GM21717 (cell line): Measurements from ENCODE around the gene NXNL1.
"Not testable (repeated sequence)": the region's sequence is repeated elsewhere in the genome, so short reads cannot be mapped to it uniquely, and the experiment has no call there.

Source experiments
- ATAC-seq: cut with Tn5 transposase; IDR thresholded peaks from one replicate; pipeline ENCODE4 v1.9.1; 2021; ENCODE audit warnings: mild to moderate bottlenecking, moderate library complexity; ENCODE audit not compliant: unreplicated experiment

Gene NXNL1, protein sequence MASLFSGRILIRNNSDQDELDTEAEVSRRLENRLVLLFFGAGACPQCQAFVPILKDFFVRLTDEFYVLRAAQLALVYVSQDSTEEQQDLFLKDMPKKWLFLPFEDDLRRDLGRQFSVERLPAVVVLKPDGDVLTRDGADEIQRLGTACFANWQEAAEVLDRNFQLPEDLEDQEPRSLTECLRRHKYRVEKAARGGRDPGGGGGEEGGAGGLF

DNA sequence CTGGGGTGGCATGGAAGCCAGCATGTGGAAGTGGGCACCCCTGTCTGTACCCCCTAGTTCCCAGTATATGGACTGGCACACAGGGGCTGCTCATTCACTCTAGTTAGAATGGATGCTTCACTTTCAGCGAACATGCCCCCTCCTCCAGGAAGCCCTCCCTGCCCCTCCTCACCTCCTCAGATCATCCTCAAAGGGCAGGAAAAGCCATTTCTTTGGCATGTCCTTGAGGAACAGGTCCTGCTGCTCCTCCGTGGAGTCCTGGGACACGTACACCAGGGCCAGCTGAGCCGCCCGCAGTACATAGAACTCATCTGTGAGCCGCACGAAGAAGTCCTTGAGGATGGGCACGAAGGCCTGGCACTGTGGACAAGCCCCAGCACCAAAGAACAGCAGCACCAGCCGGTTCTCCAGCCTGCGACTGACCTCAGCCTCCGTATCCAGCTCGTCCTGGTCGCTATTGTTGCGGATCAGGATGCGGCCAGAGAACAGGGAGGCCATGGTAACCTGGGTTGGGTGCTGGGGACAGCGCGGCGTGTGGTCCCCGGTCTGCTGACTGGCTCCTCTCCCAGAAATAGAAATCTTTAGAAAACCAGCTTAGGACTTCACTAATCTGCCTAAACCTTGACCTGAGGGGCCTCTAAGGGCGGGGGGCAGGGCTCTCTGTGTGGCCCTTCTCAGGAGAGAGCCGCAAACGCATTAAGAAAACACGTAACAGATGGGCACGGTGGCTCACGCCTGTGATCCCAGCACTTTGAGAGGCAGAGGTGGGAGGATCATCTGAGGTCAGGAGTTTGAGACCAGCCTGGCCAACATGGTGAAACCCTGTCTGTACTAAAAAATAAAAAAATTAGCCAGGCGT is at the start of gene NXNL1:
NXNL1 (minus strand) TSS at position 555 of the 859 bp plus-strand sequence; CDS start at position 498, 57 bp downstream.
- ATAC-seq = no peak

- ATAC-seq = not testable (repeated sequence)
Observed at GRCh38 chr19:17508558-17508933, 47.8 kb upstream of the NXNL1 start.

- no peak for ATAC-seq
Observed at GRCh38 chr19:17506745-17507144, 46.0 kb upstream of the NXNL1 start.

DNA sequence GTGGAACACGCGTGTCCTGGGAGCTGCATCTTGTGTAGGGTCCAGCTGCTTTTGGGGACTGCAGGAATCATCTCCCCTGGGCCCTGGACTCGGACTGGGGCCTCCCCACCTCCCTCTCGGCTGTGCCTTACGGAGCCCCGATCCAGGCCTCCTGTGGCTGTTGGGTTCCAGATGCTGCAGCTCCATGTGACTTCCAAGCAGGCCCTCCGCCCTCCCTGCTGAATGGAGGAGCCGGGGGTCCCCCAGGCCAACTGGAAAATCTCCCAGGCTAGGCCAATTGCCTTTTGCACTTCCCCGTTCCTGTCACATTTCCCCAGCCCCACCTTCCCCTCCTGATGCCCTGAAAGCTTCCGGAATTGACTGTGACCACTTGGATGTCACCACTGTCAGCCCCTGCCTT is 44.5 kb upstream of the NXNL1 start:
- no peak for ATAC-seq

DNA sequence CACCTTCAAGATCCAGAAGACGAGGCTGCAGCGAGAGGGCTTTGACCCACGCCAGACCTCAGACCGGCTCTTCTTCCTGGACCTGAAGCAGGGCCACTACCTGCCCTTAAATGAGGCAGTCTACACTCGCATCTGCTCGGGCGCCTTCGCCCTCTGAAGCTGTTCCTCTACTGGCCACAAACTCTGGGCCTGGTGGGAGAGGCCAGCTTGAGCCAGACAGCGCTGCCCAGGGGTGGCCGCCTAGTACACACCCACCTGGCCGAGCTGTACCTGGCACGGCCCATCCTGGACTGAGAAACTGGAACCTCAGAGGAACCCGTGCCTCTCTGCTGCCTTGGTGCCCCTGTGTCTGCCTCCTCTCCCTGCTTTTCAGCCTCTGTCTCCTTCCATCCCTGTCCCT is 43.7 kb upstream of the NXNL1 start:
- ATAC-seq = no peak

GRCh38 chr19:17504030-17504429 is 43.3 kb upstream of the NXNL1 start:
- no peak for ATAC-seq

DNA sequence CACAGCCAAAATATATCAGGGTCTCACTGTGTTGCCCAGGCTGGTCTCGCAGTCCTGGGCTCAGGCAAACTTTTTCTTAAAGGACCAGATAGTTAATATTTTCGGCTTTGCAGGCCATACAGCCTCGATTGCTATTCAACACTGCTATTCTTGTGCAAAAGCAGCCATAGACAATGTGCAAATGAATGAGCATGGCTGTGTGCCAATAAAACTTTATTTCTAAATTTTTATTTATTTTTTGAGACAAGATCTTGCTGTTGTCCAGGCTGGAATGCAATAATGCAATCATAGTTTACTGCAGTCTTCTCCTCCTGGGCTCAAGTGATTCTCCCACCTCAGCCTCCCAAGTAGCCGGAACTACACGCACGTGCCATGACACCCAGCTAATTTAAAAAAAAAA is 42.5 kb upstream of the NXNL1 start:
- no peak for ATAC-seq

- no peak for ATAC-seq
Observed at GRCh38 chr19:17500447-17501198, 39.9 kb upstream of the NXNL1 start.

- ATAC-seq = no peak
Observed at GRCh38 chr19:17499648-17500446, 39.1 kb upstream of the NXNL1 start.

DNA sequence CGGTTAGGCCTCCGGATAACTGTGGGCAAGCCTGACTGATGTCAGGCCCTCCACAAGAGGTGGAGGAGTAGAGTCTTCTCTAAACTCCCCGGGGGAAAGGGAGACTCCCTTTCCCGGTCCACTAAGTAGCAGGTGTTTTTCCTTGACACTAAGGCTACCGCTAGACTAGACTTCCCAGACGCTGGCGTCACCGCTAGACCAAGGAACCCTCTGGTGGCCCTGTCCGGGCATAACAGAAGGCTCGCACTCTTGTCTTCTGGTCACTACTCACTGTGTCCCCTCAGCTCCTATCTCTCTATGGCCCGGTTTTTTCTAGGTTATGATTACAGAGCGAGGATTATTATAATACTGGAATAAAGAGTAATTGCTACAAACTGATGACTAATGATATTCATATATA is 38.3 kb upstream of the NXNL1 start:
- not testable (repeated sequence) for ATAC-seq

DNA sequence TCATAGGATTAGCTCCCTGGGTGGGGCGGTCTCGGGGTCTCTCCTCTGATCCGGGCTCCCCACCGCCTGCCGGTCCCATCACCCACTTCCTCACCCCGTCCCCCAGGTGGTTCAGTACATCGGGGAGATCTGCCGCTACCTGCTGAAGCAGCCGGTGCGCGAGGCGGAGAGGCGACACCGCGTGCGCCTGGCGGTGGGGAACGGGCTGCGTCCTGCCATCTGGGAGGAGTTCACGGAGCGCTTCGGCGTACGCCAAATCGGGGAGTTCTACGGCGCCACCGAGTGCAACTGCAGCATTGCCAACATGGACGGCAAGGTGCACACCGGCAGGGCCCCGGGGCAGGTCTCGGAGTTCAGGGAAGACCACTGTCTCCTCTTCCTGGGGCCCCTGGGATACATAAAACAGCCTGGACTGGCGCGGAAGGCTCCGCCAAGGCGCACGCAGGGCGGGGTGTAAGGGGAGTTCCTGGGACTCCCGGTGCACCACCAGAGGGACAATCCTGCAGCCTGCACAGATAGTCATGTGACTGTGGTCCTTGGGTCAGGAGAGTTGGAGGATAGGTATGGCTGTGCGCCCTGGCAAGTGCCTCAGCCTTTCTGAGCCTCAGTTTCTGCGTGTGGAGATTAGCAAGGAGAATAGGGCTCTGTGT is 36.5 kb upstream of the NXNL1 start:
- ATAC-seq = no peak

DNA sequence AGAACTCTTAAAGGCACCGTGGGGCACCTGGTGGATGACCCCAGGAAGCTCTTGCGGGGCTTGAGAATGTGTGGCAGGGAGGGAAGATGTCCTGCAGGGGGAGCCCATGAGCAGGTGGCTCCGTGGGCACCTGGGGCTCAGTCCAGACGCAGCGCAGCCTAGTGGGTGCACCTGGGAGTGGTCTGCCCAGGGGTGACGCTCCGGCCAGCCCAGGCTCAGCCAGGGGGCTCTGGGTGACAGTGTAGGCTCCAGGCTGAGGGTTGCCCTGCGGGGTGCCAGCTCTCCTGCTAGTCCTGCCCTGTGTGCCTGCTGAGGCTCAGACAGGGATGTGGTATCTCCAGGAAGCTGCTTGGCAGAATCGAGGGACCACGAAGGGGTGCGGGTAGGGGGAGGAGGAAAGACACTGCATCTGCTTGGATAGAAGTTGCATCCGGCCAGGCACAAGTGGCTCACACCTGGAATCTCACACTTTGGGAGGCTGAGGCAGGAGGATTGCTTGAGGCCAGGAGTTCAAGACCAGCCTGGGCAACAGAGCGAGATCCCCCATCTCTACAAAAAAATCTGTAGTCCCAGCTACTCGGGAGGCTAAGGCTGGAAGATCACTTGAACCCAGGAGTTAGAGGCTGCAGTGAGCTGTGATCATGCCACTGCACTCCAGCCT is 35.7 kb upstream of the NXNL1 start:
- no peak for ATAC-seq

GRCh38 chr19:17495639-17496296 is 35.0 kb upstream of the NXNL1 start:
- ATAC-seq = no peak

- no peak for ATAC-seq
Observed at GRCh38 chr19:17491287-17491686, 30.6 kb upstream of the NXNL1 start.

DNA sequence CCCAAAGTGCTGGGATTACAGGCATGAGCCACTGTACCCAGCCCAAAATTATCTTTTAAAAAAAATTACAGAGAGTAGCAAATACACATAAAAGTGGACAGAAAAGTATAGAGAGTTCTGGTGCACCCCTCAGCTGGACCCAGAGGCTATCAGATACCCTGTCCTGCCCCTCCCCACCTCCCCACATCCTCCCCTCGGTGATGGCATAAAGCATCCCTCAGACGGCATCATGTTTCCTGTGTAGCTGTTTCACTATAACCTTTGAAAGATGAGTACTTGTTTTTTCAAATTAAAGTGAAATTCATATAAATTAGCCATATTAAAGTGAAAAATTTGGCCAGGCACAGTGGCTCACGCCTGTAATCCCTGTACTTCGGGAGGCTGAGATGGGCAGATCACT is 29.7 kb upstream of the NXNL1 start:
- no peak for ATAC-seq

DNA sequence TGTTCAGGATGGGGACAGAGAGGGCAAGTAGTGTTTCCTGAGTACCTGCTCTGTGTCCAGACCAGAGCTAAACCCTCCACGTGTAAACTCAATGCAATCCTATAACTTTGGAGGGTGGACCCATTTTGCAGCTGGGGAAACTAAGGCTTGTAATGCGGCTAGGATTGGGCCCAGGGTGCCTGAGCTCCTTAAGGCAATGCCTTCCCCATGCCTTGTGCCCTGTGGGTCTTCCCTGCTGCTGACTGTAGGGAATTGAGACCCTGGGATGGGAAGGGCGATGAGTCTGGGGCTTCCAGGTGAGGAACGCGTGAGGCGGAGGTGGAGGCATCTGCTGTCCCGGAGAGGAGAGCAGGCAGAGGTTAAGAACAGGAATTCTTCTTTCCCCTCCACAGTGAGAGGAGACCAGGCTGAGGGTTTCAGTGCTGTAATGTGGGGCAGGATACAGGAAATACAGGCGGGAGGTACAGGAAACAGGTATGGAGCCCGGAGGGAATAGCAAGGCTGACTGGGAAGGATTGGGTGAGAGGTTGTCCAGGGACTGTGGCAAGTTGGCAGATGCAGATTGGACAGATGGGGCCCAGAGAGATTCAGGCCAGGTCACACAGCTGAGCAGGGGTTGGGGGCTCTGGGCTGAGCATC is 28.8 kb upstream of the NXNL1 start:
- ATAC-seq = no peak

GRCh38 chr19:17488593-17489391 is 28.1 kb upstream of the NXNL1 start:
- no peak for ATAC-seq
